Muscle layer of colon (tissue), 2 donors: ENCODE data around the gene MEG3.

ENCODE experiments used
- H3K27ac ChIP-seq: one replicate; pipeline ENCODE4 v1.7.0; 2013; ENCODE audit warnings: low read depth, mild to moderate bottlenecking, low read length, moderate library complexity
- H3K27me3 ChIP-seq, 2 donors: one replicate each; pipeline ENCODE4 v1.7.0; 2013; ENCODE audit warnings: low read length in 2 of 2, mild to moderate bottlenecking in 2 of 2; ENCODE audit not compliant: insufficient read depth in 2 of 2, control insufficient read depth in 1 of 2
- H3K36me3 ChIP-seq: one replicate; pipeline ENCODE4 v1.7.0; 2013; ENCODE audit warnings: mild to moderate bottlenecking, low read length; ENCODE audit not compliant: insufficient read depth
- H3K4me1 ChIP-seq: one replicate; pipeline ENCODE4 v1.7.0; 2013; ENCODE audit warnings: mild to moderate bottlenecking, low read length; ENCODE audit not compliant: insufficient read depth
- H3K4me3 ChIP-seq, 2 donors: one replicate each; pipeline ENCODE4 v1.7.0; 2013; ENCODE audit warnings: low read length in 2 of 2, low read depth in 1 of 2, mild to moderate bottlenecking in 1 of 2, moderate library complexity in 1 of 2
- H3K9ac ChIP-seq: one replicate; pipeline ENCODE4 v1.7.0; 2013; ENCODE audit warnings: low read length
- H3K9me3 ChIP-seq: one replicate; pipeline ENCODE4 v1.7.0; 2013; ENCODE audit warnings: mild to moderate bottlenecking, low read length
- donor health status: abdominal sarcoma.
- donor health status: Adenocarcinoma of cecum.

The MEG3 gene

GRCh38 chr14:100891501-100892445 lies 65.9 kb downstream of the MEG3 start:
- Histone ChIP-seq H3K4me3 (no peak overlapping the region), H3K27me3 (peaks cover 0 to 13% of the 10 kb centered on the region in 2 donors), H3K9ac (no peak overlapping the region), H3K9me3 (no peaks in the 10 kb centered on the region), H3K4me1 (no peaks in the 10 kb centered on the region), H3K27ac (no peak overlapping the region), H3K36me3 (no peaks in the 10 kb centered on the region)

GRCh38 chr14:100892496-100893227 lies 66.7 kb downstream of the MEG3 start:
- peaks cover 0 to 13% of the 10 kb centered on the region in 2 donors for H3K27me3 ChIP-seq
- H3K4me1 ChIP-seq: no peaks in the 10 kb centered on the region
- no peak overlapping the region for H3K27ac ChIP-seq
- H3K9ac ChIP-seq: no peak overlapping the region
- H3K36me3 ChIP-seq: no peaks in the 10 kb centered on the region
- no peaks in the 10 kb centered on the region for H3K9me3 ChIP-seq
- no peak overlapping the region for H3K4me3 ChIP-seq

- Histone ChIP-seq H3K4me1 (no peaks in the 10 kb centered on the region), H3K9ac (no peak overlapping the region), H3K27ac (no peak overlapping the region), H3K4me3 (no peak overlapping the region), H3K9me3 (no peaks in the 10 kb centered on the region), H3K27me3 (peaks cover 0 to 13% of the 10 kb centered on the region in 2 donors), H3K36me3 (no peaks in the 10 kb centered on the region)
Measured at GRCh38 chr14:100893228-100893601, 67.3 kb downstream of the MEG3 start.

GRCh38 chr14:100893760-100894159 lies 67.8 kb downstream of the MEG3 start:
- Histone ChIP-seq H3K4me1 (peaks cover under 1% of the 10 kb centered on the region), H3K9me3 (no peaks in the 10 kb centered on the region), H3K27ac (no peak overlapping the region), H3K27me3 (peaks cover 0 to 13% of the 10 kb centered on the region in 2 donors), H3K36me3 (no peaks in the 10 kb centered on the region), H3K4me3 (no peak overlapping the region), H3K9ac (no peak overlapping the region)

GRCh38 chr14:100894416-100894815 lies 68.5 kb downstream of the MEG3 start:
- no peak overlapping the region for H3K9ac ChIP-seq
- H3K4me1 ChIP-seq: peaks cover 7% of the 10 kb centered on the region
- no peak overlapping the region for H3K4me3 ChIP-seq
- no peaks in the 10 kb centered on the region for H3K36me3 ChIP-seq
- no peak overlapping the region for H3K27ac ChIP-seq
- H3K9me3 ChIP-seq: no peaks in the 10 kb centered on the region
- H3K27me3 ChIP-seq: peaks cover 0 to 13% of the 10 kb centered on the region in 2 donors

- H3K27ac ChIP-seq: no peak overlapping the region
- peaks cover 17% of the 10 kb centered on the region for H3K4me1 ChIP-seq
- no peak overlapping the region for H3K9ac ChIP-seq
- H3K27me3 ChIP-seq: peaks cover 0 to 13% of the 10 kb centered on the region in 2 donors
- no peaks in the 10 kb centered on the region for H3K36me3 ChIP-seq
- H3K9me3 ChIP-seq: no peaks in the 10 kb centered on the region
- no peak overlapping the region for H3K4me3 ChIP-seq
Measured at GRCh38 chr14:100895411-100895810, 69.5 kb downstream of the MEG3 start.

- Histone ChIP-seq H3K4me1 (peaks cover 17% of the 10 kb centered on the region), H3K36me3 (no peaks in the 10 kb centered on the region)
Measured at GRCh38 chr14:100896369-100897060, 70.6 kb downstream of the MEG3 start.

GRCh38 chr14:100898465-100898864 lies 72.5 kb downstream of the MEG3 start:
- Histone ChIP-seq H3K4me1 (peaks cover 17% of the 10 kb centered on the region), H3K27ac (no peak overlapping the region), H3K27me3 (peaks cover 6 to 28% of the 10 kb centered on the region in 2 donors), H3K36me3 (no peaks in the 10 kb centered on the region), H3K9ac (no peak overlapping the region), H3K9me3 (no peaks in the 10 kb centered on the region), H3K4me3 (no peak overlapping the region)

More at GRCh38 chr14:100896369-100897060, 70.6 kb downstream of the MEG3 start:
- Histone ChIP-seq H3K27me3 (peaks cover 0 to 16% of the 10 kb centered on the region in 2 donors), H3K9ac (no peak overlapping the region), H3K9me3 (no peaks in the 10 kb centered on the region), H3K4me3 (no peak overlapping the region), H3K27ac (no peak overlapping the region)

GRCh38 chr14:100898935-100899883 lies 73.3 kb downstream of the MEG3 start:
- Histone ChIP-seq H3K27me3 (peaks cover 12 to 34% of the 10 kb centered on the region in 2 donors), H3K27ac (no peak overlapping the region), H3K9me3 (no peaks in the 10 kb centered on the region), H3K4me3 (no peak overlapping the region), H3K4me1 (peaks cover 17% of the 10 kb centered on the region), H3K36me3 (no peaks in the 10 kb centered on the region), H3K9ac (no peak overlapping the region)

GRCh38 chr14:100899884-100900771 lies 74.2 kb downstream of the MEG3 start:
- Histone ChIP-seq H3K9ac (no peak overlapping the region), H3K4me3 (no peak overlapping the region), H3K27ac (no peak overlapping the region), H3K4me1 (peaks cover 17% of the 10 kb centered on the region), H3K27me3 (peaks cover 12 to 33% of the 10 kb centered on the region in 2 donors), H3K9me3 (no peaks in the 10 kb centered on the region), H3K36me3 (no peaks in the 10 kb centered on the region)
